ENCODE data around the gene UBE2QL1.

The UBE2QL1 gene

DNA sequence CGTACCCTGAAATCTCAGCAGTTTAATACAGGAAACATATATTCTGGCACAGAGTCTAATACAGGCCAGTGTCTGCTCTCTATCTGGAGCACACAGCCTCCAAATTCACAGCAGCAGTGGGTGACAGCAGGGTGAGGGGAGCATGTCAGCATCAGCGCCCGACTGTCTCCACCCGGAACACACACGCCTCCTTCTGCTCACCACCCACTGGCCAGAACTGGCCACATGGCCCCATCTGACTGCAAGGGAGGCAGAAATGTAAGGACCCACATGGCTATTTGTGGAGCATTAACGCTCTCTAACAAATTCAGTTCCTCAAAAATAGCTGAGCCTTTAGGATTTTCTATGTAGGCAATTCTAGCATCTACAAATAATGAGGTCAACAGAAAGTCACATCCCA lies 24.6 kb downstream of the UBE2QL1 start:
- DNase-seq: no peak

DNA sequence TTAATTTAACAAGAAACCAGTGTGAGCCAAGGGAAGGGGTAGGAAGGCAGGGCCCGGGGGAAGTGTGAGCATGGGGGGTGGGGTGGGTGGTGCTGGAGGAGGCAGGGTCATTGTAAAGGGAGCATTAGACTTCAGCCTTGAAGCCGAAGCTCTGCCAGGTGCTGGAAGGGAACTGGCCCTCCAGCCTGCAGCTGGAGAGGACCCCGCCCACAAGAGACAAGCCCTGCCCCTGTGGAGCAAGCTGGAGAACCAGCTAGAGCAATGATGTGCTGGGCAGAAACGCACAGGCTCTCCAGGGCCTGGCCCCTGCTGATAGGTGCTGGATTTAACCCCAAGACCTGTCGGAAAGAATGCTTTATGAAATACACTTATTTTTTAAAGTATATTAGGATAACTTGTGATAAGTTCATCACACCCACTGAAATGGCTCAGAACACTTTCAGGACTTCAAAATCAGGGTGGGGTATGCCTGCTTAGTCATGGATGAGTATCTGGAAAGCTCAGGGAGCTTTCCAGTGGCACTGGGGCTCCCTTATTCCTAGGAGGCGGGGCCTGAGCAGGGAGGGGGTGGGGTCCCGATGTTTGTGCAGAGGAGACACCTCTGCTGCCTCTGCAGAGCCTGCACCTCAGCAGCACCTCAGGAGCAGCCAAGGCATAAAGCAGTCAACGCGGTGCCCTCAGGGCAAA lies 27.1 kb downstream of the UBE2QL1 start:
- no peak for DNase-seq

DNA sequence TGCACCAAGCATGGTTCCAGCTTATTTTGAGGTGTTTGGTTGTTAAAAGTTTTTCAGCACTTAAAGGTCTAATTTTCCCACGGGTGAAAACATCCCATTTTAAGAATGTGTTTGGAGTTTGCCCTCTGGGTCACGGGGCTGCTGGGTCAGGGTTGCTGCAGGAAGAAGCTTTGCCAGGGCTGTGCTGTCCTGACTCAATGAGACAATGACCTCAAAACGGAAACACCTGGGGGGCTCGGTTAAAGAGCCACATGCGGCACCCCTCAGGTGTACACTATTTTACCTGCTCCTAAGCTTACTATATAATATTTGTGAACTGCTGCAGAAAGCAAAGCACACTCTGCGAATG lies 27.6 kb downstream of the UBE2QL1 start:
- no peak for DNase-seq

DNA sequence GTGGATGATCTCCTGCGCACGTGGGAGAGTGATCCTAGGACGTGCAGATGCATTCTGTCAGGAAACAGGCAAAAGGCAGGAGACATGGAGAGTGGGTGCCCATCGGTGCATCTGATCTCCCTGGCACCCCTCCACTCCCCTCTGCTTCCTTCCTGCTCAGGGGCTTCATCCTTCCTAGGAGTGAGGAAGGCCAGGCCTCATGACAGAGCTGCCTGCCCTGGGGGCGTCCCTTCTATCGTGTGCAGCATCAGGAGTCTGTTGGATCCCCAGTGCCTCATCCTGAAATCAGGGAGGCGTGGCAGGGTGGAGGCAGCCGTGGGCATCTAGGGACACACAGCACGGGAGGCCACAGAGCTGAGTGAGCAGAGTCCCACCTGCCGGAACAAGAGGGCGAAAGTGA lies 30.1 kb downstream of the UBE2QL1 start:
- DNase-seq: no peak

DNA sequence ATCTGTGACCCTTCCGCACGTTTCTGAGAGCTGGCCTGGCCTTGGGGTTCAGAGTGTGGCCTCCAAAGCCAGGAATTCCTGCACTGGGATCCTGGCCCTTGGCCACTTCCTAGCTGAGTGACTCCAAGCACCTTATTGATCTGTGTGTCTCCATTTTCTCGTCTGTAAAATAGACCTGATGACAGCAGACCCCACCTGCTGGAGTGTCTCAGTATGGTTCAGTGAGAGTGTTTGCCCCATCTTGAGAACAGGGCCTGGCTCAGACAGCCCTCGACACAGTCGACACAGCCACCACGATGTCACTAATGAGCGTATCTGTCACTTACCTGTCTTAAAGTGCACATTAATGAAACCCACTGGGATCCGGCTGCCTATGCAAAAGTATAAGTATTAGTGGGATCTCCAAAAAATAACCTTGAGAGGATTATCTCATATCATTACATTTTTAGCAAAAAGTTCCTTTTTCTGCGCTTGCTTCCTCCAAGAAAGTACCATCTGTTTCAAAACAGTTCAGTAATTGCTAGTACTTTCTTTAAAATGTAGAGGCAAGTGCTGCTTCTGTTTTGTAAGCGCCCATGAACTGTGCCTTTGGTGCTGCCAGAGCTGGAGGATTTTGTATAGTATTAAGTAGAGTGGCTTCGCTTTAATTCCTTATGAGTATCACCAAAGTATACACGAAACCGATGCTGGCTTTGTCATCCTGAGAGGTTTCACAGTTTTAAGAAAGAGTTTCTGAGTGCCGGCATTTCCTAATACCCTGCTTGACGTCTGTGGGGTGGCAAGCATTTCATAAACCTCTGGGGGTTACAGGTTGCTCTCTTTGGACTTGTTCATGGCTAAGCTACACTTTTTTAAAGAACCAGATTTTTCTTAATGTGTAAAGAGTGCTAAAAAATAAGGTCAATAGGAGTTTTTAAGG lies 31.7 kb downstream of the UBE2QL1 start:
- DNase-seq: no peak

DNA sequence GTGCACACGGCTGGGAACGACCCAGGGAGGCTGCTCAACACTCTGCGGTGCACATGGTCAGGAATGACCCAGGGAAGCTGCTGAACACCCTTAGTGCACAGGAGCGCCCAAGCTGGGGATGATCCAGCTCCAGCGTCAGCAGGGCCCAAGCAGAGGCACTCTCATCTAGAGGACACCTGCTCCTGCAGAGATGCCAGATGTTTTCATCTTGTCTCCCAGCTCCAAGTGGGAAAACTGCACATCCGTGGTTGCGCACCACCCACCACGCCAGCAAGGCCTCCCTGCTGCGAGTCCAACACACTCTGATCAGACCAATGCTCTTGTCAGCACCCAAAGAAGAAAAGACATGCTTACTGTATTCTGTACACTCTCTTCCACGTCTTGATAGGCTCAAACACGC lies 34.1 kb downstream of the UBE2QL1 start:
- no peak for DNase-seq

DNA sequence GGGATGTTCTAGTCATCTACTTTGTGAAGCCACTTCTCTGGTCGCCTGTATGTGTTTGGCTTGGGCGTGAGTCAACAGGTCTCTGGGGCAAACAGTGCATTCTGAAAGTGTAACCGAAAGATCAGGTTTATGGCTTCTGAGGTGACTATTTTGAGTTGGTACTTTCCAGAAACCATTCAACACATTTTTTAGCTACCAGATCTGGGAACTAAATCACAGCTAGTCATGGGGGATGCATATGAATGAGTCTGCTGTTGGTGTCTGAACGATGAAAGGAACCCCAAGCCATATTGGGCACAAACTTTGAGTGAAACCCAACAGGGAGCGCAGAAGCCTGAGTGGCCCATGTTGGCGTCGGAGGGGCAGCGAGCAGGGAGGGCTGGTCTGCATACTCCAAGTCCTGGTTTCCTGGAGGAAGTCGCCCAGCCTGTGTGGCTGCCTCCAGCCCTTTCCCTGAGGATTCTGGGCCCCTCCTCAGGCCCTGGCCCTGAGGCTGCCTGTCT lies 35.3 kb downstream of the UBE2QL1 start:
- DNase-seq: no peak

DNA sequence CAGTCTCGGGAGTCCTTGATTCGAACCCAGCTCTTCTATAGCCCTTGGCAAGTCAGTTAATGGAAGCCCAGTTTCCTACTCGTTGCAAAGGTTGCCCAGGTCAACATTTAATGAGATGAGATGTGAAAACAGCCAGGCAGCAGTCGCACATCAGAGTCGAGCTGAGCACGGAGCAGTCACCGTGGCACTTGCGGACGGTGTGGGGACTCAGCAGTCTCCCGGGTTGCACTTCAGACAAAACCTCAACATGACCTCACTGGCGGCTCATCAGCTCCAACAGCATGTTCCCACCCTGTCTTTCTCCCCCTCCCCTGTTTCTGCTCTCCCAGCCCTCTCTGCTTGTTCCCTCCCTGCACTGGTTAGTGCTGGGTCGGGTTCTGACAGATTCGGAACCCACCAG lies 35.8 kb downstream of the UBE2QL1 start:
- DNase-seq: no peak

DNA sequence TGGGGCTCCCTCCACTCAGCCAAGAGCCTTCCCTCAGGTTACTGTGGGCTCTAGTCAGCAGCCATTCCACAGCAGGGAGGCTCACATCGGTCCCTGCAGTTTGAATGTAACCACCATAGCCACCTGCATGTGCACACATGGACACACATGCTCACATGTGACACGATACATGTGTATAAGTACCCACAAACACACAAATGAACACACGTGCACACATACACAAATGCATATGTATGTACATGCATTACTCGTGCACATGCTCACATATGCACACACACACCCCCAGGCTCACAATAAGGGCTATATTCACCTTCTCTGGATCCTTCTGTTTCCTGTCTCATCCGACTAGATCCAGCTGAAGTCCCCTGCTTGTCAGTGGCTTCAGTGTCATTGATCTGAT lies 36.2 kb downstream of the UBE2QL1 start:
- no peak for DNase-seq

DNA sequence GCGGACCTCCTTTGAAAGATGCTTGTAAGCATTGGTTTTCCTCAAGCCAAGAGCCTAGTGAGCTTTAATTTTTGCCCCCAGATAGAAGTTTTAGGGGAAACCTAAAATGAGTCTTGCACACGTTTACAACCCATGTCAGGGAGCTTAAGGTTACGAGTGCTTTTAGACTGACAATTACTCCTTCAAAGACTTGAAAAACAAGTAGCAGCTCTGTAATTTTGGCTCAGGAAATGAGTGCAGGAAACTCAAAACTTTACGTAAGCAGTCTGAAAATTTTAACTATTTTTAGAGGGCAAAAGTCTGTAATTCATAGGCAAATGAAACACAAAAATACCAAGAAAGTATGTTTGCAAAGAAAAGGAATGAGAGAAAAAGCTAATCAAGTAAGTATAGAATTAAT lies 36.8 kb downstream of the UBE2QL1 start:
- DNase-seq: no peak

DNA sequence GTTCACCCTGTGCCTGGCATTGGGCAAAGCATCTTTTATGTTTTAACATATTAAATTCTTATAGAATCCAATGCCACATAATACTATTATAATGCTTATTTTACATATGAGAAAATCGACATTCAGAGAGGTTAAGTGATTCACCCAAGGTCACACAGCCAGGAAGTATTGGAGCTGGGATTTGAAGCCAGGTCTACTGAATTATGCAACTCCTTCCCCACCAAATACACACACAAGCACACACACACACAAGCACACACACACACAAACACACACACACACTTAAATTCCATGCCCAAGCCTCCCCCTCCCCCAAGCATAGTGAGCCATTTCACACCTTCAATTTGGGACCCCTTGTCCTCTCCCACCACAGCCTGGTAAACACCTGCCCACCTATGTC lies 37.4 kb downstream of the UBE2QL1 start:
- no peak for DNase-seq

DNA sequence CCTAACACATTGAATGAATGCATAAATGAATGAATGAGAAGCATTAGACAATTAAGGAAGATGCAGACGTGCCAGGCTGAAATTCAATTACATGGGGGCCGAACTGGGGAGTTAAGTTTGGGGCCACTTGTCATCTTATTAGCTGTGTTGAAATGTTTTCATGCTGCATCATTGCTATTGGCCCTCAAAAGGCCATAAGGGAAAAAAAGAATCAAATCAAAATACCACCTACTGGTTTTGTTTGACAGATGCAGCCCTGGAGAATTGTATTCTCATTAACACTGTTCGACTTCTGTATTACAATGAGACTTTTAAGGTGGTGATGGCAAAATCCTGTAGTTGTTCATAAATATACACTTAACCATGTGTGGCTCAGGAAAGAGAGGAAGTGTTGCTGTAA lies 38.4 kb downstream of the UBE2QL1 start:
- DNase-seq: no peak

DNA sequence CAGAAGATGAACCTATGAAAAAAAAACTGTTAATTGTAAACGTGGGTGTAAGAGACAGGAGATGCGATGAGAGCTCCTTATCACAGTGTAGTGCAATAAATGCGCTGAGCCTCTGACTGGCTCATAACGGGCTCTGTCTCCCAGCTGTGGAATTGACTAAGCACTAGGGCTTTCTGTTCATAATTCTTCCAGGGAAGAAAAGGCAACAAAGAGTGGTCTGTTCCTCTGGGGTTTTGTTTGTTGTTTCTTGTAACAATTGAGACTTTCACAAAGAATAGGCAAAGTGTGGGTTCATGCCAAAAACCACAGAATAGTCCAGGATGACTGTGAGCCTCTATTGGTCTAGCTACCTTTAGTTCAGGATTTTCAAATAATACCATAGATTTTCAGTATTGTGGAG lies 39.4 kb downstream of the UBE2QL1 start:
- peak in 30 of 58 donors; percentile 6 to 83 (median 36) for DNase-seq

DNA sequence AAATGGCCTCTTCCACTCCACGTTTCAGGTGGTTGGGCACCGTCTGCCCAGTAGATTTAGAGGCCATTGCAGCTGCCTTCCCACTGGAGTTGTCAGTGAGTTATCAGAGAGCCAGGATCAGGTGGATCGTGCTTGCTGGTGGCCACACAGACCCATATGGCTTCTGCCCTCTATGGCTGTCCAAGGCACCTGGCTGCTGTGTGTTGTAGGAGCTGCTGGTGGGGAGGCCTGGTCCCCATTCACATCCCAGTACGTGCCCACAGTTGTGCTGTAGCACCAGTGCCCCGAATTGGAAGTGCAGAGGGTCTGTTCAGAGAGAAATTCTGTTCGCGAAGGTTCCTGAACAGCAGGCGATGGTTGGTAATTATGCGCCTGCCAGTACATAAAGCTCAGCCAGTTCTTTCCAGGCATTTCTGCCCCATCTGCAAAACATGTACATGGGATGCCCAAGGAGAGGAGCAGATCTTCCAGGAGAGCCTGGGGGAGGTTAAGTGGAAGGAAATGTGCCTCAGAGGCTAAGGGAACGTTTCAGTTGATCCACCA lies 41.1 kb downstream of the UBE2QL1 start:
- no peak for DNase-seq

DNA sequence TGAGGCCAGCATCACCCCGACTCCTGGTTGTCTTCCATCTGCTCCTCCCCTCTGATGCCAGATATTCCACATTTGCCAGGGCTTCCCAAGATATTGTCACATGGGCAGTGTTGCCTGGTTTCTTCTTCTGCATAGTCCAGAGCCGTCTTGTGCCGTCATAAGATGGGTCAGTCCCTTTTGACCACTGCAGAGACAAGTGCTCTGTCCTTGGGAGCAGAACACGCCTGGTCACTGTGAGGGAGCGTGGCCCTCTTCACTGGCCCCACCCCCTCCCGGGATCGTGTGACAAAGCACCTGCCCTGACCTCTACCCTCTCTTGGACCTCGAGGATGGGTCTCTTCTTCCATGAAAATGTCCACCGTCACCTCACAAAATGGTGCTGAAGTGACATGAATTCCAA lies 41.6 kb downstream of the UBE2QL1 start:
- DNase-seq: no peak

DNA sequence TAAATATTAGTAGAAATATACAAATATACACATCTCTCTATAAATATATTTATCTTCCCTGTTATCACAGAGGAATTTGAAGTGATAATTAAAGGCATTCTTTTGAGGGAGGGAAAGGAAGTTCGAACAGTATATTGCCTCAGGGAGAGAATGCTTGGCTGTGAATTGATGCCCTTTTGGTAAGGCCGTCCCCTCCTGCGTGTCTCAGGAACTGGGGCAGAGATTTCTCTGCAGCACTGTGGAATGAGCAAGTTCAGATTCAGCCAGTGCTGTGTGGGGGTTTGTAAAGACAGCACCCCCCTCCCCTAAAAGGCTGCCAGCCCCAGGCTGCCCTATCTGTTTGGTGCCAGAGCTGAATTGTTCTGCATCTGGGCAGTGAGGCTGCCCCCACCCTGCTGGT lies 42.0 kb downstream of the UBE2QL1 start:
- no peak for DNase-seq

DNA sequence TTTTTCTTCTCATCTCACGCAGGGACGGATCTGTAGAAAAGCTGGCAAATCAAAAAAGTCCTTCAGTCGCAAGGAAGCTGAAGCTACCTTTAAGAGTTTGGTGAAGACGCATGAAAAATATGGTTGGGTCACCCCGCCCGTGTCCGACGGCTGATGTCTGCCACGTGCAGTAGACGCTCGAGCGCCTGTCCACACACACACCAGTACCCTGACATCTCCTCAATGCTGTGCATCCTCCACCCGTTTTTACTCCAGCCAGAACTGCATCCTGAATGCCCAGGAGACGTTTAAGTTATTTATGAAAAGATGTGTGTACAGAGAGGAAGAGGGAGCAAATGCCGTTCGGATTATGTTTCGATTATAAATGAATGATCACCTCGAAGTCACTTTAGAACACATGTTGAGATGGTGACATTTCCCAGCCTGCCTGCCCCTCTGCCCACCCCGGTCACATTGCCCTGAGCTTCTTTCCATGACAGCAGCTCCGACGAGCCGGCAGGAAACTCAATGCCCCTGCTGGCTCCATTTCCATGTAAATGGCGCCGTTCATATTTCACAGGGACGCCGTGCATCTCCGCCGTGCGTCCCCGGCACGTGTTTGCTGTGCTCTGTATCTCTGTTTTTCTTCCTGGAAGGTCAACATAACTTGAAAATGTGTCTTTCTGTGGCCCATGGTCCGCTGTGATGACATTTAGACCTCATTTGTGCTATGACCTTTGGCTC lies 42.7 kb downstream of the UBE2QL1 start:
- no peak for DNase-seq

DNA sequence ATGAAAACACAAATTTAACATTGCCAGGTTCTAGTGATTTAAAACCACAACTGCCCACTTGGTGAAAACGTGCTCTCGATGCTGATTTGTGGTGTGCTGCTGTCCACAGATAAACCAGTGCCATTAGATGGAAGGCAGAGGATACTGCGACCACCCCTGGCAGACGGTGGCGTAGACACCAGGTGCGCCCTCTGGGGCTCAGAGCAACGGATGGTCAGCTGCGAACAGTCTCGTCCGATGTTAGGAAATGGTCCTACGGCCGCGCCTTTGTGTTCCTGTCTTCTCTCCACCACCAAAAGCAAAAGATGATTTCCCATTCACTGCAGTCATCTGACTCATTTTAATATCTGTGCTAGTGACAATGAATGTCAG lies 43.2 kb downstream of the UBE2QL1 start:
- DNase-seq: no peak

DNA sequence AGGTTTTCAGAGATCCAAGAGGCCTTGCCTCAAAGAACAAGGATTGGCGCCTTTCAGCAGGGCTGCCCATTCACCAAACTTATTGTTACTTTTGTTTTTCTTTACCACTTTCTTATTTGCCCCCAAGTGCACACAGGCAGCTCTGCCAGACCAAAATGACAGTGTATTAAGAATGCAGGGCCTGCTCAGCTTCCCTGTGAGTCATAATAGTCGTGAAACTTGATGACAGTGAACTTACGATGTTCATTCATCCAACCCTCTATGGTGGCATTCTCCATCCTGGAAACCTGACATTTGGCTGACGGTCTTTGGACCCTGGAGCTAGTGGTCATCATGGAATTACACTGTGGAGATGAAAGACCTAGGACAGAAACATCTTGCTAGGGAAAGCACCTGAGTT lies 44.3 kb downstream of the UBE2QL1 start:
- no peak for DNase-seq

DNA sequence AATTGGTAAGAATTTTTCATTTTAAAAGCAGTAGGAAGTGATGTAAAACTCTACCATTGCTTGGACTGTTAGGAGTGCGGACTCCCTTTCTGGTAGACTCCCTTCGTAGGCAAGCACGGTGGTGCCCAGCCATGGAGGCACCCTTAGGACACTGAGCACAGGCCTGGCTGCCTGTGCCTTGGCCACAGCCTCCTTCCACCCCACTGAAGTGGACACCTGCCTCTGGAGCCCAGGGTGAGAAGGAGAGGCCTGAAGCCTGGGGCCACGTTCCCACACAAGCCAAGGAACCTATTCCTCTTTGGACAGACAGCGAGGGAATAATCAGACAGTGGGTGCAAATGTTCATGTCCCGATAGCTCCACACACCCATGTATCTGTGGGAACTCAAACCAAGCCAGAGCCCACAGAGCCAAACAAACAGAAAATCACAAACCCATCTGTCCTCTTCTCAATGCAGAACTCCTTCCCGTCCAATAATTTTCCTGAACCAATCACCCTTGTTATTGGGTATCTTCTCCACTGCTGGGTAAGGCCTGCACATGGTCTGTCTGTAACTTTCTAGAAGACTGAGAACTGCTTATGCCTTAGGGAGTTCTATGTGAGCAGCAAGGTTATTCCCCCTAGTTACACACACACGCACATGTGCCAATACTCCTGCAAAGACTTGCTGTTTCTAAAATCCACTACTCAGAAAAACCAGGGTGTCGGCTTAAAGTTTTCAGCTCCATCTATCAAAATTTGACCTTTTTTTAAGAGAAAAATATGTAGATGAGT lies 45.2 kb downstream of the UBE2QL1 start:
- no peak for DNase-seq

DNA sequence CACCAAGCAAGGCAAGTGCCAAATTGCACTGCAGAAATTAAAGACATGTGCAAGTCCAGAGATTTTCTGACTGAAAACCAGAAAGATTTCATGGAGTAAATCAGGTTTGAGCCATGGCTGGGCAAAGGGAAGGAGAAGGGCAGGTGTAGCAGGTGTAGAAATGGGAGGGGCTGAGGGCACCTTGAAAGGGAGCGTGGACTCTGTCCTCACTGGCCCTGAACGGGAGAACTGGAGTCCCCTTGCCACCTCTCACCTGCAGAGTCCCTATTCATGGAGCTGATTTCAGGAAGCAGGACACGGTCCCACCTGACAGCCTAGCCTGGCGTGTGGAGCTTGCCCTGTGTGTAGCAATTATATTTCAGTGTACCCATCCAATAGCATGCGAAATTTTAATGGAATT lies 46.3 kb downstream of the UBE2QL1 start:
- DNase-seq: no peak

Measured in anterior cingulate cortex (tissue), 58 donors.